Astrocyte (in vitro differentiated cells and primary cell): ENCODE measurements around the gene CDHR4.

Experiments used
- CTCF ChIP-seq: IDR thresholded peaks from 2 replicates; pipeline ENCODE4 v1.5.1; 2011; ENCODE audit warnings: low read depth, mild to moderate bottlenecking, inconsistent platforms, low read length, moderate library complexity; ENCODE audit not compliant: insufficient read depth
- EZH2 ChIP-seq: IDR thresholded peaks from 2 replicates; pipeline ENCODE4 v1.6.1; 2012; ENCODE audit warnings: mild to moderate bottlenecking, low read length, inconsistent platforms; ENCODE audit not compliant: insufficient read depth

GRCh38 chr3:49751501-49751900 is 48.2 kb downstream of the CDHR4 start:
- no peak for TF ChIP-seq CTCF
- TF ChIP-seq EZH2: no peak
